ENCODE results near the gene ROCK2. TPM values are rescaled to one million over a fixed set of nuclear protein-coding genes. Genes with fewer than 3 reads are reported as not detected.

ROCK2 gene
- total and polyA plus RNA-seq, 2 of the 8 experiments (the other 6 are each of a cell fraction or from before 2014, with no cell fraction given) = 2.7 to 29.0 TPM

- DNase-seq (ENCODE audit: low read depth in 1 of 2, low spot score in 2 of 2) (no peak), FAIRE-seq (no peak)
- H4K20me1 ChIP-seq (replicated peaks in 1 of 2; ENCODE audit: control insufficient read depth in 1 of 2, insufficient read depth in 2 of 2, low read length in 2 of 2) = peaks cover 0 to 2% of the 10 kb centered on the region in 2 experiments
- 80% methylated on average over 7 of the region's 7 CpGs; no CpG with 5 or more reads in 1 of the 2 experiments for WGBS, 2 experiments (ENCODE audit: extremely low coverage in 1 of 2, insufficient coverage in 1 of 2, insufficient read length in 1 of 2, insufficient replicate concordance in 2 of 2, low coverage in 1 of 2, low lambda C conversion rate in 2 of 2, missing lambda C conversion rate in 1 of 2)
- no peak overlapping the region for H2BK120ac ChIP-seq (replicated peaks; ENCODE audit: low read depth, low read length)
- no peak overlapping the region for H2BK20ac ChIP-seq (ENCODE audit: low read length)
- no peak overlapping the region for H3K27ac ChIP-seq (ENCODE audit: low read depth, low read length)
- no peak overlapping the region for H2BK5ac ChIP-seq (ENCODE audit: low read depth, low read length)
- H3K79me1 ChIP-seq (ENCODE audit: low read depth, low read length) = no peaks in the 10 kb centered on the region; the same call in 1 of the 2 replicates
- H4K91ac ChIP-seq (replicated peaks; ENCODE audit: insufficient read length, low read length) = no peak overlapping the region
- H4K5ac ChIP-seq (ENCODE audit: insufficient read length, low read depth, low read length) = no peak overlapping the region
- no peak overlapping the region for H3K4me3 ChIP-seq (ENCODE audit: extremely low read depth in 1 of 4, insufficient read depth in 2 of 4, low read depth in 3 of 4, low read length in 4 of 4)
- H3K56ac ChIP-seq (replicated peaks; ENCODE audit: insufficient read length, low read depth, low read length) = no peak overlapping the region
- H3K18ac ChIP-seq (ENCODE audit: extremely low read depth, low read length) = no peak overlapping the region
- H3K4me1 ChIP-seq (replicated peaks in 1 of 4; ENCODE audit: control insufficient read depth in 3 of 4, insufficient read depth in 4 of 4, low read length in 3 of 4) = no peaks in the 10 kb centered on the region
- CTCF ChIA-PET (ENCODE audit: partially characterized antibody) = interaction anchor here (1.1 to 2.8 kb wide), 2 partner anchors 10 to 178 kb away, joined by 3 to 14 read pairs; a partner anchor contains a TSS
- no peak overlapping the region for H3K4ac ChIP-seq (replicated peaks; ENCODE audit: insufficient read length, low read depth, low read length)
- H3K79me2 ChIP-seq (ENCODE audit: control insufficient read depth in 1 of 2, insufficient read depth in 2 of 2, low read length in 2 of 2) = peaks cover 0 to 82% of the 10 kb centered on the region in 2 experiments; a peak in 2 of 4 replicates
- H3K9me3 ChIP-seq (ENCODE audit: insufficient read depth in 2 of 2, low read depth in 1 of 2, low read length in 1 of 2) = no peaks in the 10 kb centered on the region
- POLR2A ChIA-PET (ENCODE audit: partially characterized antibody) = no interaction called here
- no peak overlapping the region for H2AK5ac ChIP-seq (ENCODE audit: low read depth, low read length)
- H3K23me2 ChIP-seq (ENCODE audit: low read depth, low read length) = no peaks in the 10 kb centered on the region
- H3K9ac ChIP-seq (replicated peaks in 1 of 4; ENCODE audit: extremely low read depth in 1 of 4, low read depth in 3 of 4, low read length in 3 of 4) = no peak overlapping the region
- TF ChIP-seq NRF1 (IDR thresholded peaks at IDR 0.05; ENCODE audit: low read depth, low read length) (no peak), PHF8 (conservative IDR thresholded peaks at IDR 0.05; ENCODE audit: low read depth, low read length) (no peak), SAP30 (IDR thresholded peaks at IDR 0.05; ENCODE audit: insufficient read depth, insufficient replicate concordance, low read length) (no peak)
- H3K27me3 ChIP-seq (replicated peaks in 1 of 4; ENCODE audit: control insufficient read depth in 3 of 4, extremely low read depth in 1 of 4, insufficient read depth in 3 of 4, low read length in 3 of 4) = no peaks in the 10 kb centered on the region
- no peak overlapping the region for H3K14ac ChIP-seq (ENCODE audit: insufficient read length)
- no peaks in the 10 kb centered on the region for H3K36me3 ChIP-seq (ENCODE audit: control insufficient read depth in 2 of 4, insufficient read depth in 4 of 4, low read length in 3 of 4)
- H3K4me2 ChIP-seq (ENCODE audit: insufficient read depth in 1 of 2, low read depth in 2 of 2, low read length in 2 of 2) = no peak overlapping the region
- no peak overlapping the region for H2AFZ ChIP-seq (ENCODE audit: low read length)
- no peak overlapping the region for H2BK12ac ChIP-seq (ENCODE audit: low read depth, low read length)
- H3K23ac ChIP-seq (ENCODE audit: insufficient read length) = no peak overlapping the region
- H2BK15ac ChIP-seq (ENCODE audit: low read length) = no peak overlapping the region
- H4K8ac ChIP-seq (ENCODE audit: extremely low read depth, insufficient read depth, low read length) = no peak overlapping the region
Observed at GRCh38 chr2:11311543-11311942, 32.9 kb downstream of the ROCK2 start.

Measured in H1 (cell line).